Measurements from ENCODE around the gene DPYD.

DNA sequence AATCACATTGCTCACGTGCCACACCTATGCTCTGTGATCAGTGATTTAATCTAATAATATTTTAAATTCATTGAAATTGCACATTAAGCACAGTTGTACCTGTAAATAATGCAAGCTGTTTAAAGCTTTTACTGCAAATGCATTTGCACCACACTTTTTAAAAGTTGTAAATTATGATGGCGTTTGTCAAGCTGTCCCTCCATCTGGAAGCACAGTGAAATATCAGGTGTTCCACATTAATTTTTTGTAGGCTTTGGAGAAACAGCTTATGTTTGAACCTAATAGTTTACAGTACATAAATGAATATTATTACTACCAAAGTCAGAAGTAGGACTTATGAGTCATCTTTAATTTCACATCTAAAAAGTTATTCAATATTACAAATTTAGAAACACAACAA lies 3.0 kb upstream of the DPYD start:
- no peak for TF ChIP-seq EZH2phosphoT487 (conservative IDR thresholded peaks at IDR 0.05; ENCODE audit: low read length)
- TF ChIP-seq, protein P1, sequence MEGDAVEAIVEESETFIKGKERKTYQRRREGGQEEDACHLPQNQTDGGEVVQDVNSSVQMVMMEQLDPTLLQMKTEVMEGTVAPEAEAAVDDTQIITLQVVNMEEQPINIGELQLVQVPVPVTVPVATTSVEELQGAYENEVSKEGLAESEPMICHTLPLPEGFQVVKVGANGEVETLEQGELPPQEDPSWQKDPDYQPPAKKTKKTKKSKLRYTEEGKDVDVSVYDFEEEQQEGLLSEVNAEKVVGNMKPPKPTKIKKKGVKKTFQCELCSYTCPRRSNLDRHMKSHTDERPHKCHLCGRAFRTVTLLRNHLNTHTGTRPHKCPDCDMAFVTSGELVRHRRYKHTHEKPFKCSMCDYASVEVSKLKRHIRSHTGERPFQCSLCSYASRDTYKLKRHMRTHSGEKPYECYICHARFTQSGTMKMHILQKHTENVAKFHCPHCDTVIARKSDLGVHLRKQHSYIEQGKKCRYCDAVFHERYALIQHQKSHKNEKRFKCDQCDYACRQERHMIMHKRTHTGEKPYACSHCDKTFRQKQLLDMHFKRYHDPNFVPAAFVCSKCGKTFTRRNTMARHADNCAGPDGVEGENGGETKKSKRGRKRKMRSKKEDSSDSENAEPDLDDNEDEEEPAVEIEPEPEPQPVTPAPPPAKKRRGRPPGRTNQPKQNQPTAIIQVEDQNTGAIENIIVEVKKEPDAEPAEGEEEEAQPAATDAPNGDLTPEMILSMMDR (IDR thresholded peaks at IDR 0.05; ENCODE audit: insufficient read depth, low read length, poor library complexity, severe bottlenecking), result no peak

All from SU-DHL-6 (cell line).